GM19328 (cell line): ENCODE measurements around the gene COL4A6.

Source experiments
- ATAC-seq: cut with Tn5 transposase; IDR thresholded peaks from one replicate; pipeline ENCODE4 v1.9.1; 2021; ENCODE audit warnings: mild to moderate bottlenecking, moderate library complexity; ENCODE audit not compliant: unreplicated experiment

The COL4A6 gene

GRCh38 chrX:108219949-108220601, 218.1 kb downstream of the COL4A6 start:
- no peak for ATAC-seq

- ATAC-seq: no peak
Measured at GRCh38 chrX:108217876-108218275, 220.3 kb downstream of the COL4A6 start.

GRCh38 chrX:108216919-108217571, 221.2 kb downstream of the COL4A6 start:
- ATAC-seq: no peak

- ATAC-seq: no peak
Measured at GRCh38 chrX:108216405-108216804, 221.8 kb downstream of the COL4A6 start.

- no peak for ATAC-seq
Measured at GRCh38 chrX:108211301-108211700, 226.9 kb downstream of the COL4A6 start.

GRCh38 chrX:108209006-108209554, 229.1 kb downstream of the COL4A6 start:
- ATAC-seq: no peak

- no peak for ATAC-seq
Measured at GRCh38 chrX:108203540-108203939, 234.7 kb downstream of the COL4A6 start.

- ATAC-seq: no peak
Measured at GRCh38 chrX:108199691-108200090, 238.5 kb downstream of the COL4A6 start.

GRCh38 chrX:108199041-108199440, 239.2 kb downstream of the COL4A6 start:
- no peak for ATAC-seq

GRCh38 chrX:108198420-108198819, 239.8 kb downstream of the COL4A6 start:
- ATAC-seq: no peak

- ATAC-seq: no peak
Measured at GRCh38 chrX:108186811-108187210, 251.4 kb downstream of the COL4A6 start.

GRCh38 chrX:108178143-108178498, 260.1 kb downstream of the COL4A6 start:
- ATAC-seq: no peak

GRCh38 chrX:108177351-108178142, 260.7 kb downstream of the COL4A6 start:
- ATAC-seq: no peak

GRCh38 chrX:108173874-108174273, 264.3 kb downstream of the COL4A6 start:
- ATAC-seq: no peak

GRCh38 chrX:108171671-108172070, 266.6 kb downstream of the COL4A6 start:
- no peak for ATAC-seq

- no peak for ATAC-seq
Measured at GRCh38 chrX:108169768-108170167, 268.5 kb downstream of the COL4A6 start.

GRCh38 chrX:108168961-108169740, 269.1 kb downstream of the COL4A6 start:
- no peak for ATAC-seq

- ATAC-seq: no peak
Measured at GRCh38 chrX:108167211-108167872, 270.9 kb downstream of the COL4A6 start.

GRCh38 chrX:108165383-108166111, 272.7 kb downstream of the COL4A6 start:
- ATAC-seq: no peak
